Measurements from ENCODE around the gene WNT16. TPM values are rescaled to one million over a fixed set of nuclear protein-coding genes. Genes with fewer than 3 reads are reported as not detected.

WNT16 gene
- total RNA-seq, 1 experiment from 2014 or later, result not detected

GRCh38 chr7:121327671-121328070 is 1.1 kb upstream of the WNT16 start:
- H3K27ac ChIP-seq (ENCODE audit: insufficient read length, low read depth, low read length), result no peak overlapping the region
- no peak overlapping the region for H2AFZ ChIP-seq (ENCODE audit: low read length)
- H3T11ph ChIP-seq (ENCODE audit: low read length), result no peak overlapping the region
- H2BK120ac ChIP-seq (ENCODE audit: low read depth, low read length, poor library complexity, severe bottlenecking), result no peak overlapping the region
- no peak overlapping the region for H3K4ac ChIP-seq (ENCODE audit: low read depth, low read length)
- H3K9ac ChIP-seq (ENCODE audit: extremely low read depth, insufficient read length, low read length), result no peak overlapping the region
- H3K4me1 ChIP-seq (ENCODE audit: insufficient read depth, low read length), result no peaks in the 10 kb centered on the region
- Mint-ChIP-seq H3K4me1 (peaks cover 5 to 14% of the 10 kb centered on the region in 2 experiments), H3K4me3 (no peak overlapping the region), H3K27ac (no peak overlapping the region), H3K36me3 (ENCODE audit: insufficient read depth in 1 of 3, low read depth in 3 of 3) (no peaks in the 10 kb centered on the region; a peak in 1 of 7 replicates), H3K9me3 (no peaks in the 10 kb centered on the region), H3K27me3 (ENCODE audit: low read depth) (peaks cover 46% of the 10 kb centered on the region)
- no peak overlapping the region for H4K8ac ChIP-seq (replicated peaks; ENCODE audit: insufficient read length, low read depth, low read length)
- no peaks in the 10 kb centered on the region for H3K79me1 ChIP-seq (ENCODE audit: insufficient read depth, low read depth, low read length, poor library complexity, severe bottlenecking)
- no peak overlapping the region for H3K18ac ChIP-seq (ENCODE audit: insufficient read length, low read depth, low read length)
- no peak overlapping the region for H4K5ac ChIP-seq (ENCODE audit: insufficient read length, low read depth, low read length)
- H3K56ac ChIP-seq (ENCODE audit: insufficient read length, low read depth, low read length), result no peak overlapping the region
- H3K79me2 ChIP-seq (ENCODE audit: insufficient read depth, low read length), result no peaks in the 10 kb centered on the region
- no peak overlapping the region for H2BK15ac ChIP-seq (ENCODE audit: low read depth, low read length)
- no peak for TF ChIP-seq CTCF (conservative IDR thresholded peaks at IDR 0.05)
- H3K9me3 ChIP-seq (ENCODE audit: control insufficient read depth, low read depth, low read length), result no peaks in the 10 kb centered on the region
- no peak overlapping the region for H4K91ac ChIP-seq (ENCODE audit: insufficient read length, low read depth, low read length)
- no peak overlapping the region for H2BK5ac ChIP-seq (ENCODE audit: insufficient read length, low read length)
- no peaks in the 10 kb centered on the region for H4K20me1 ChIP-seq (ENCODE audit: control insufficient read depth, insufficient read depth, insufficient read length)
- no peak overlapping the region for H3K23ac ChIP-seq (ENCODE audit: insufficient read length, low read depth, low read length)
- no peak overlapping the region for H3K14ac ChIP-seq (ENCODE audit: insufficient read depth, low read length)
- WGBS (ENCODE audit: extremely low coverage, insufficient read length, low lambda C conversion rate), result no CpG with 5 or more reads among the region's 5 CpGs
- no peak overlapping the region for H2BK20ac ChIP-seq (ENCODE audit: low read depth, low read length, poor library complexity, severe bottlenecking)
- peaks cover 11% of the 10 kb centered on the region; the same call in 1 of the 2 replicates for H3K27me3 ChIP-seq (ENCODE audit: insufficient read depth, low read length)
- no peak overlapping the region for H2BK12ac ChIP-seq (ENCODE audit: insufficient read length, low read depth, low read length)
- H2AK5ac ChIP-seq (ENCODE audit: insufficient read length, low read length), result no peak overlapping the region
- no peak for DNase-seq
- H3K23me2 ChIP-seq (ENCODE audit: insufficient read length, low read depth, low read length, poor library complexity, severe bottlenecking), result peaks cover 19% of the 10 kb centered on the region
- H3K4me2 ChIP-seq (ENCODE audit: insufficient read depth, insufficient read length, low read length), result no peak overlapping the region
